NCI-H2171 (cell line): Measurements from ENCODE around the gene RELL2.
"Not testable (repeated sequence)": the region's sequence is repeated elsewhere in the genome, so short reads cannot be mapped to it uniquely, and the experiment has no call there.

ENCODE experiments used
- DNase-seq: peaks from one replicate; lab custom pipeline; 2025; lab: John Stamatoyannopoulos, UW

Gene RELL2

GRCh38 chr5:141636413-141637122 lies at the start of gene RELL2, which contains the start of gene HDAC3:
Gene RELL2, plus strand, starts transcription at chr5:141636997. Its CDS starts 1,229 bp downstream, at chr5:141638226.
Gene HDAC3, minus strand, starts transcription at chr5:141636849. Its CDS starts 59 bp downstream, at chr5:141636790.
- DNase-seq = peak; percentile 63

GRCh38 chr5:141590127-141590526 lies 46.7 kb upstream of the RELL2 start:
- no peak for DNase-seq

GRCh38 chr5:141596867-141597266 lies 39.9 kb upstream of the RELL2 start:
- DNase-seq = no peak

GRCh38 chr5:141597394-141597793 lies 39.4 kb upstream of the RELL2 start:
- peak; percentile 42 for DNase-seq

GRCh38 chr5:141597814-141598213 lies 39.0 kb upstream of the RELL2 start:
- no peak for DNase-seq

- DNase-seq = no peak
Measured at GRCh38 chr5:141598391-141599345, 38.1 kb upstream of the RELL2 start.

GRCh38 chr5:141602606-141603005 lies 34.2 kb upstream of the RELL2 start:
- DNase-seq = no peak

GRCh38 chr5:141603923-141604717 lies 32.7 kb upstream of the RELL2 start:
- DNase-seq = no peak

- no peak for DNase-seq
Measured at GRCh38 chr5:141605523-141606277, 31.1 kb upstream of the RELL2 start.

- DNase-seq = no peak
Measured at GRCh38 chr5:141608046-141608445, 28.8 kb upstream of the RELL2 start.

- no peak for DNase-seq
Measured at GRCh38 chr5:141608557-141608956, 28.2 kb upstream of the RELL2 start.

- no peak for DNase-seq
Measured at GRCh38 chr5:141609044-141609443, 27.8 kb upstream of the RELL2 start.

- DNase-seq = not testable (repeated sequence)
Measured at GRCh38 chr5:141609921-141610320, 26.9 kb upstream of the RELL2 start.

GRCh38 chr5:141611289-141611688 lies 25.5 kb upstream of the RELL2 start:
- no peak for DNase-seq

GRCh38 chr5:141613344-141613743 lies 23.5 kb upstream of the RELL2 start:
- DNase-seq = no peak

GRCh38 chr5:141615991-141616720 lies 20.6 kb upstream of the RELL2 start:
- DNase-seq = no peak

GRCh38 chr5:141617128-141617527 lies 19.7 kb upstream of the RELL2 start:
- no peak for DNase-seq

GRCh38 chr5:141617682-141618029 lies 19.1 kb upstream of the RELL2 start:
- no peak for DNase-seq

- no peak for DNase-seq
Measured at GRCh38 chr5:141618030-141618803, 18.6 kb upstream of the RELL2 start.
